ENCODE data around the gene SLC38A11. TPM values are rescaled to one million over a fixed set of nuclear protein-coding genes. Genes with fewer than 3 reads are reported as not detected.

Gene SLC38A11
- total and polyA plus RNA-seq, 2 donors (not counting 1 experiment from before 2014, with no cell fraction given), result 0.50 to 1.1 TPM

DNA sequence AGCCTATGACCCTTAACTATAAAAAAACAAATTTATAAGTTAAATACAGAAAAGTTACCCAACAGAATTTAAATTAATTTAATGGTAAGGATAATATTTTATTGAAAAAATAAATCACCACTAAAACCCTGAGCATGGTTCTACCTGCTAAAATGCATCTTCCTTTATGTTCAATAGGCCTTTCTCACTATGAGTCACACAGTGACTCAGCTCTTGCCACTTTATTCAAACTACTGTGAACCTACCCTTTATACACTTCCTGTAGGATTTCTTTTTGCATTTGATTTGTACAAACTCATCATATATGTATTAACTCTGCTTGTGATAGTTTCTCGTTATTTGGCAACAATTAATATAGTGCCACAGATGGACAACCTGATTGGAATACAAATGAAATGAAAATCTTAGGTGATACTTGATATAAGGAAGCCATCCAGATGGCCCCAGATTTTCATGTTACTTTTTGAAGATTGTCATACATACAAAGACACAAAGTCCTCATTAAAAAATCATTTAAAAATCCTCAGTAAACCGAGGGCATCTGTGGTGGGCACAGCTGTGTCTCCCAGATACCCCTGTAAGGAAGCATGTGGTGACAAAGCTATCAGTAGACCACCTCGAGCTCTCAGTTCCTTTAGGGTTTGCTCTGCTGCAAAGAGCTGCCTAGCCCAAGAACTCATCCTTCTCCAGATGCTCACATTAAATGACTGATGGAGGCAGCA is 58.5 kb downstream of the SLC38A11 start:
- no peak for TF ChIP-seq EZH2 (IDR thresholded peaks at IDR 0.05; ENCODE audit: low read length, missing control alignments)
- TF ChIP-seq, protein P1, sequence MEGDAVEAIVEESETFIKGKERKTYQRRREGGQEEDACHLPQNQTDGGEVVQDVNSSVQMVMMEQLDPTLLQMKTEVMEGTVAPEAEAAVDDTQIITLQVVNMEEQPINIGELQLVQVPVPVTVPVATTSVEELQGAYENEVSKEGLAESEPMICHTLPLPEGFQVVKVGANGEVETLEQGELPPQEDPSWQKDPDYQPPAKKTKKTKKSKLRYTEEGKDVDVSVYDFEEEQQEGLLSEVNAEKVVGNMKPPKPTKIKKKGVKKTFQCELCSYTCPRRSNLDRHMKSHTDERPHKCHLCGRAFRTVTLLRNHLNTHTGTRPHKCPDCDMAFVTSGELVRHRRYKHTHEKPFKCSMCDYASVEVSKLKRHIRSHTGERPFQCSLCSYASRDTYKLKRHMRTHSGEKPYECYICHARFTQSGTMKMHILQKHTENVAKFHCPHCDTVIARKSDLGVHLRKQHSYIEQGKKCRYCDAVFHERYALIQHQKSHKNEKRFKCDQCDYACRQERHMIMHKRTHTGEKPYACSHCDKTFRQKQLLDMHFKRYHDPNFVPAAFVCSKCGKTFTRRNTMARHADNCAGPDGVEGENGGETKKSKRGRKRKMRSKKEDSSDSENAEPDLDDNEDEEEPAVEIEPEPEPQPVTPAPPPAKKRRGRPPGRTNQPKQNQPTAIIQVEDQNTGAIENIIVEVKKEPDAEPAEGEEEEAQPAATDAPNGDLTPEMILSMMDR (conservative IDR thresholded peaks at IDR 0.05 in 1 of 2, IDR thresholded peaks at IDR 0.05 in 1 of 2; ENCODE audit: low read depth in 1 of 2, low read length in 2 of 2), result no peak
- DNase-seq (ENCODE audit: low read depth in 2 of 2), result peak; percentile 60 to 76
- H3K4me2 ChIP-seq (ENCODE audit: extremely low read depth, insufficient read depth, low read length), result no peak overlapping the region
- H3K9me3 ChIP-seq (ENCODE audit: control insufficient read depth, insufficient read depth, low read depth, low read length), result no peaks in the 10 kb centered on the region
- H3K36me3 ChIP-seq (ENCODE audit: control insufficient read depth, insufficient read depth, low read length), result no peaks in the 10 kb centered on the region
- no peaks in the 10 kb centered on the region for H3K4me1 ChIP-seq (ENCODE audit: control insufficient read depth, extremely low read depth, insufficient read depth, low read length)
- no peak overlapping the region for H2AFZ ChIP-seq (ENCODE audit: low read length)
- H3K27ac ChIP-seq (ENCODE audit: insufficient read depth, low read length), result no peak overlapping the region
- H3K79me2 ChIP-seq (ENCODE audit: control insufficient read depth, insufficient read depth, low read length), result no peaks in the 10 kb centered on the region
- no peaks in the 10 kb centered on the region for H3K27me3 ChIP-seq (ENCODE audit: control insufficient read depth, insufficient read depth, low read length)
- H3K9ac ChIP-seq (ENCODE audit: insufficient read depth, low read length), result no peak overlapping the region
- no peaks in the 10 kb centered on the region for H4K20me1 ChIP-seq (ENCODE audit: control insufficient read depth, extremely low read depth, insufficient read depth, low read length)
- no peak overlapping the region for H3K4me3 ChIP-seq (replicated peaks in 1 of 4; ENCODE audit: control extremely low read depth in 1 of 4, insufficient read depth in 1 of 4, low read depth in 3 of 4, low read length in 4 of 4)

DNA sequence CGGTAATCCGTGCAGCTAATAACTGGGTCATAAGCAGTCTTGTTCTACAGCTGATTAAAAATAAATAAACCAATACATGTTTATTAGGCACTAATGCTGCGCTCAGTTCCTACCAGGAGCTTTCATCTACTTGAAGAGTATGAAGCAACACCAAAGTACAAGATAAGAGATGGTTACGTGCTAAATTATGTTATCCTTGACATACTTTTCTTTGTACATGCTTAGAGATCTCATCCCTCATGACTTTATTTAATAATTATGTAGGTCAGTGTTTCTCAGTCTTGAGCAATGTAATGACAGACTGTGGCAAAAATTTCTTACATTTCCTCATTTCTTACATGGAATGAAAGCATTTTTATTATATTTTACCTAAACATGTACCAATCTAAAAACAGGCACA is 59.1 kb downstream of the SLC38A11 start:
- TF ChIP-seq EZH2 (IDR thresholded peaks at IDR 0.05; ENCODE audit: low read length, missing control alignments), result no peak
- TF ChIP-seq, protein P1 (conservative IDR thresholded peaks at IDR 0.05 in 1 of 2, IDR thresholded peaks at IDR 0.05 in 1 of 2; ENCODE audit: low read depth in 1 of 2, low read length in 2 of 2), result no peak
- Histone ChIP-seq H3K4me1 (ENCODE audit: control insufficient read depth, extremely low read depth, insufficient read depth, low read length) (no peaks in the 10 kb centered on the region), H3K4me3 (replicated peaks in 1 of 4; ENCODE audit: control extremely low read depth in 1 of 4, insufficient read depth in 1 of 4, low read depth in 3 of 4, low read length in 4 of 4) (no peak overlapping the region), H3K9ac (ENCODE audit: insufficient read depth, low read length) (no peak overlapping the region), H3K9me3 (ENCODE audit: control insufficient read depth, insufficient read depth, low read depth, low read length) (no peaks in the 10 kb centered on the region), H3K27ac (ENCODE audit: insufficient read depth, low read length) (no peak overlapping the region), H2AFZ (ENCODE audit: low read length) (no peak overlapping the region), H3K27me3 (ENCODE audit: control insufficient read depth, insufficient read depth, low read length) (no peaks in the 10 kb centered on the region), H3K36me3 (ENCODE audit: control insufficient read depth, insufficient read depth, low read length) (no peaks in the 10 kb centered on the region), H4K20me1 (ENCODE audit: control insufficient read depth, extremely low read depth, insufficient read depth, low read length) (no peaks in the 10 kb centered on the region), H3K79me2 (ENCODE audit: control insufficient read depth, insufficient read depth, low read length) (no peaks in the 10 kb centered on the region), H3K4me2 (ENCODE audit: extremely low read depth, insufficient read depth, low read length) (no peak overlapping the region)
- DNase-seq (ENCODE audit: low read depth in 2 of 2), result peak; percentile 25 to 31

DNA sequence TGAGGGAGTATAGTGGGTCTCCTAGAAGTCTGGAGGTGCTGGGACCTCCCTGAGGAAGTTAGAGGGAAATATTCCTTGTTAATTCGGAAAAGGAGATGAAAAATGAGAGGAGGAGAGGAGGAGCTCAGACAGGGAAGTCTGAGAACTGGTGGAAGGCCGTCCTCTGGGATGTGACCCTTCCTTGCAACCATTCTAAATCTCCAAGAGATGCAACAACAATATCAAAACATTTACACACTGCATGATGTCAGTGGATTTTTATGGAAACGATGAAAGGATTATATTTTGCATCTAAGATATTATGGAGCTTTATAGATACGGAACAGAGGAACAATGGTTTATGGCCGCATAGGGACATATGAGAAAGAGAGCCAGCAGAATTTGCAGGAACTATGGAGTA is 63.9 kb downstream of the SLC38A11 start:
- Histone ChIP-seq H4K20me1 (ENCODE audit: control insufficient read depth, extremely low read depth, insufficient read depth, low read length) (no peaks in the 10 kb centered on the region), H3K79me2 (ENCODE audit: control insufficient read depth, insufficient read depth, low read length) (no peaks in the 10 kb centered on the region), H3K4me1 (ENCODE audit: control insufficient read depth, extremely low read depth, insufficient read depth, low read length) (no peaks in the 10 kb centered on the region), H3K4me3 (replicated peaks in 1 of 4; ENCODE audit: control extremely low read depth in 1 of 4, insufficient read depth in 1 of 4, low read depth in 3 of 4, low read length in 4 of 4) (no peak overlapping the region), H3K4me2 (ENCODE audit: extremely low read depth, insufficient read depth, low read length) (no peak overlapping the region), H3K9ac (ENCODE audit: insufficient read depth, low read length) (no peak overlapping the region), H3K27ac (ENCODE audit: insufficient read depth, low read length) (no peak overlapping the region), H3K36me3 (ENCODE audit: control insufficient read depth, insufficient read depth, low read length) (no peaks in the 10 kb centered on the region), H3K27me3 (ENCODE audit: control insufficient read depth, insufficient read depth, low read length) (no peaks in the 10 kb centered on the region), H2AFZ (ENCODE audit: low read length) (no peak overlapping the region), H3K9me3 (ENCODE audit: control insufficient read depth, insufficient read depth, low read depth, low read length) (no peaks in the 10 kb centered on the region)
- no peak for DNase-seq (ENCODE audit: low read depth in 2 of 2)
- no peak for TF ChIP-seq EZH2 (IDR thresholded peaks at IDR 0.05; ENCODE audit: low read length, missing control alignments)
- TF ChIP-seq, protein P1 (conservative IDR thresholded peaks at IDR 0.05 in 1 of 2, IDR thresholded peaks at IDR 0.05 in 1 of 2; ENCODE audit: low read depth in 1 of 2, low read length in 2 of 2), result no peak

All from fibroblast of lung (primary cell).